ENCODE data around the gene GNAI2. TPM values are rescaled to one million over a fixed set of nuclear protein-coding genes. Genes with fewer than 3 reads are reported as not detected.

GNAI2 gene
- total RNA-seq, 5 donors from 2014 or later (not counting 1 experiment from before 2014, with no cell fraction given), result 257 to 313 (median 287) TPM

GRCh38 chr3:50237754-50238548, 1.9 kb downstream of the GNAI2 start:
- Mint-ChIP-seq H3K4me3 (peak overlapping the region; percentile 95 to 98 (median 97)), H3K36me3 (peaks cover 10% of the 10 kb centered on the region), H3K27ac (peak overlapping the region; percentile 95 to 96), H3K9me3 (no peaks in the 10 kb centered on the region), H3K27me3 (no peaks in the 10 kb centered on the region), H3K4me1 (peaks cover 55 to 67% (median 59%) of the 10 kb centered on the region in 3 donors)
- peak; percentile 74 to 92 (median 86) for DNase-seq
- Histone ChIP-seq H3K27ac (ENCODE audit: low read length) (peak overlapping the region; percentile 82), H3K4me3 (ENCODE audit: control insufficient read depth in 1 of 2, extremely low read depth in 1 of 2, low read length in 1 of 2) (peak overlapping the region; percentile 98 to 99), H3K4me1 (ENCODE audit: control insufficient read depth in 1 of 2, extremely low read depth in 1 of 2, insufficient read depth in 2 of 2, low read length in 2 of 2) (peaks cover 44 to 70% of the 10 kb centered on the region in 2 experiments), H3K9me3 (no peaks in the 10 kb centered on the region), H3K36me3 (ENCODE audit: control insufficient read depth in 2 of 2, extremely low read depth in 1 of 2, insufficient read depth in 1 of 2, low read length in 1 of 2) (peaks cover 7 to 27% of the 10 kb centered on the region in 2 donors), H3K27me3 (replicated peaks in 1 of 2; ENCODE audit: control insufficient read depth in 2 of 2, extremely low read depth in 1 of 2, insufficient read depth in 2 of 2, low read length in 1 of 2) (no peaks in the 10 kb centered on the region)
- CTCF ChIA-PET, result interaction anchor here in 1 of 2 donors (2.0 kb wide), 1 partner anchor 9 kb away, joined by 15 read pairs; no protein-coding TSS in a partner anchor
- POLR2A ChIA-PET, result interaction anchor here in 1 of 2 donors (1.0 kb wide), 1 partner anchor 9 kb away, joined by 3 read pairs; no protein-coding TSS in a partner anchor
- peak; percentile 52 to 59 (median 58) for ATAC-seq (replicated peaks in 1 of 4)
- WGBS (ENCODE audit: insufficient coverage), result 0% methylated on average over 31 of the region's 31 CpGs

- WGBS (ENCODE audit: insufficient coverage), result 40% methylated on average over 4 of the region's 7 CpGs
- Mint-ChIP-seq H3K4me1 (peaks cover 58 to 72% (median 64%) of the 10 kb centered on the region in 3 donors), H3K27ac (peak overlapping the region; percentile 95 to 96), H3K36me3 (peaks cover 10% of the 10 kb centered on the region), H3K27me3 (no peaks in the 10 kb centered on the region), H3K4me3 (peak overlapping the region; percentile 95 to 98 (median 97)), H3K9me3 (no peaks in the 10 kb centered on the region)
- DNase-seq (peak in 2 of 35 experiments; percentile 16 to 19), ATAC-seq (replicated peaks in 1 of 4) (no peak)
- Histone ChIP-seq H3K27ac (ENCODE audit: low read length) (peak overlapping the region; percentile 82), H3K9me3 (no peaks in the 10 kb centered on the region), H3K4me1 (ENCODE audit: control insufficient read depth in 1 of 2, extremely low read depth in 1 of 2, insufficient read depth in 2 of 2, low read length in 2 of 2) (peaks cover 48 to 77% of the 10 kb centered on the region in 2 experiments), H3K36me3 (ENCODE audit: control insufficient read depth in 2 of 2, extremely low read depth in 1 of 2, insufficient read depth in 1 of 2, low read length in 1 of 2) (peaks cover 7 to 33% of the 10 kb centered on the region in 2 donors), H3K4me3 (ENCODE audit: control insufficient read depth in 1 of 2, extremely low read depth in 1 of 2, low read length in 1 of 2) (peak overlapping the region; percentile 98 to 99), H3K27me3 (replicated peaks in 1 of 2; ENCODE audit: control insufficient read depth in 2 of 2, extremely low read depth in 1 of 2, insufficient read depth in 2 of 2, low read length in 1 of 2) (no peaks in the 10 kb centered on the region)
- CTCF ChIA-PET, result interaction anchor here in 1 of 2 donors (2.0 kb wide), 1 partner anchor 8 kb away, joined by 15 read pairs; no protein-coding TSS in a partner anchor
- POLR2A ChIA-PET, result interaction anchor here in 1 of 2 donors (1.0 kb wide), 1 partner anchor 8 kb away, joined by 3 read pairs; no protein-coding TSS in a partner anchor
Observed at GRCh38 chr3:50238549-50239026, 2.6 kb downstream of the GNAI2 start.

GRCh38 chr3:50239649-50240048, 3.6 kb downstream of the GNAI2 start:
- Histone ChIP-seq H3K4me1 (ENCODE audit: control insufficient read depth in 1 of 2, extremely low read depth in 1 of 2, insufficient read depth in 2 of 2, low read length in 2 of 2) (peaks cover 50 to 85% of the 10 kb centered on the region in 2 experiments), H3K27ac (ENCODE audit: low read length) (peak overlapping the region; percentile 82), H3K9me3 (no peaks in the 10 kb centered on the region), H3K4me3 (ENCODE audit: control insufficient read depth in 1 of 2, extremely low read depth in 1 of 2, low read length in 1 of 2) (no peak overlapping the region), H3K36me3 (ENCODE audit: control insufficient read depth in 2 of 2, extremely low read depth in 1 of 2, insufficient read depth in 1 of 2, low read length in 1 of 2) (peaks cover 7 to 39% of the 10 kb centered on the region in 2 donors), H3K27me3 (replicated peaks in 1 of 2; ENCODE audit: control insufficient read depth in 2 of 2, extremely low read depth in 1 of 2, insufficient read depth in 2 of 2, low read length in 1 of 2) (no peaks in the 10 kb centered on the region)
- Mint-ChIP-seq H3K36me3 (peaks cover 10% of the 10 kb centered on the region), H3K4me3 (peak overlapping the region; percentile 95 to 98 (median 97)), H3K27me3 (no peaks in the 10 kb centered on the region), H3K27ac (peak overlapping the region; percentile 95 to 96), H3K4me1 (peaks cover 65 to 82% (median 71%) of the 10 kb centered on the region in 3 donors), H3K9me3 (no peaks in the 10 kb centered on the region)
- WGBS (ENCODE audit: insufficient coverage), result 75% methylated on average over 4 of the region's 4 CpGs
- DNase-seq (no peak), ATAC-seq (replicated peaks in 1 of 4) (no peak)
- CTCF ChIA-PET, result interaction anchor here in 1 of 2 donors (0.6 to 0.7 kb wide), 2 partner anchors 10 to 49 kb away, joined by 3 to 7 read pairs; no protein-coding TSS in a partner anchor
- POLR2A ChIA-PET, result no interaction called here

- Histone ChIP-seq H3K27ac (ENCODE audit: low read length) (peak overlapping the region; percentile 79), H3K4me3 (ENCODE audit: control insufficient read depth in 1 of 2, extremely low read depth in 1 of 2, low read length in 1 of 2) (peak overlapping the region in 1 of 2 donors; percentile 10), H3K27me3 (replicated peaks in 1 of 2; ENCODE audit: control insufficient read depth in 2 of 2, extremely low read depth in 1 of 2, insufficient read depth in 2 of 2, low read length in 1 of 2) (no peaks in the 10 kb centered on the region), H3K36me3 (ENCODE audit: control insufficient read depth in 2 of 2, extremely low read depth in 1 of 2, insufficient read depth in 1 of 2, low read length in 1 of 2) (peaks cover 7 to 39% of the 10 kb centered on the region in 2 donors), H3K4me1 (ENCODE audit: control insufficient read depth in 1 of 2, extremely low read depth in 1 of 2, insufficient read depth in 2 of 2, low read length in 2 of 2) (peaks cover 54 to 90% of the 10 kb centered on the region in 2 experiments), H3K9me3 (no peaks in the 10 kb centered on the region)
- POLR2A ChIA-PET, result interaction anchor here in 1 of 2 donors (0.6 to 1.2 kb wide), 2 partner anchors 13 to 17 kb away, joined by 3 to 10 read pairs; no protein-coding TSS in a partner anchor
- peaks cover 10% of the 10 kb centered on the region for H3K36me3 Mint-ChIP-seq
- ATAC-seq (replicated peaks in 1 of 4) (no peak), DNase-seq (no peak)
- H3K4me3 Mint-ChIP-seq, result peak overlapping the region in 2 of 3 donors; percentile 37 to 80
- 44% methylated on average over 2 of the region's 4 CpGs for WGBS (ENCODE audit: insufficient coverage)
- no peaks in the 10 kb centered on the region for H3K9me3 Mint-ChIP-seq
- H3K27ac Mint-ChIP-seq, result peak overlapping the region; percentile 95
- CTCF ChIA-PET, result interaction anchor here in 1 of 2 donors (0.6 to 0.9 kb wide), 2 partner anchors 8 to 241 kb away, joined by 3 to 6 read pairs; no protein-coding TSS in a partner anchor
- no peaks in the 10 kb centered on the region for H3K27me3 Mint-ChIP-seq
- H3K4me1 Mint-ChIP-seq, result peaks cover 76 to 92% (median 78%) of the 10 kb centered on the region in 3 donors
Observed at GRCh38 chr3:50241163-50241562, 5.2 kb downstream of the GNAI2 start.

DNA sequence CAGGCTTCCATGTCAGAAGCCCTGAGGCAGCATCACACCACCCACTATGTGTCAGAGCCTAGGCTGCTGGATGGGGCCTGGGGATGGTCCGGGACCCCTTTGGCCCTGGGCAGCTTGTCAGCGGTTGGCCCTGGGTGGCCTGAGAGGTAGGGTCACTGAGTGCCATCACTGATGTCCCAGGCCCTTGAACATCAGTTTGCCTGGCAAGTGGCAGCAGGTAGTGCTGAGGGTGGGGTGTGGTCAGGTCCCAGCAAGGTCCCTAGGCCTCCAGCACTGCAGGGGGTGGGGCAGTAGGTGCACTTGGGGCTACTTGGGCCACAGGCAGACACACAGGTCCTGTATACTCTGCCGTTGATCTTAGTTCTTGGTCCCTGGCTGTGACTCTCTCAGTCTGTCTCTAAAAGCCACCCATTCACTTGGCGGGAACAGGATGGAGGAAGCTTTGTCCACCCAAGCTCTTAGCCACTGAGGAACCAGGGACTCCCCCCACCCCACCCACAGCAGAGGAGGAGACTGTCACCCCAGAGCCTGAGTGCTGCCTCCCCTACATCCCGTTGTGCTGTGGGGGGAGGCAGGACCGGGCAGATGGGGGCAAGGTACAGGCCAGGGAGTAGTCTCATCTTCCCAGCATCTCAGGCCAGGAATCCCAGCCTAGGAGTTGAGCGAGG, 5.8 kb downstream of the GNAI2 start:
- ChIA-PET CTCF (interaction anchor here (0.6 to 0.9 kb wide), 2 partner anchors 47 to 242 kb away, joined by 3 to 6 read pairs; no protein-coding TSS in a partner anchor), POLR2A (interaction anchor here in 1 of 2 donors (0.6 kb wide), 1 partner anchor 23 kb away, joined by 5 read pairs; no protein-coding TSS in a partner anchor)
- H3K27ac ChIP-seq (ENCODE audit: low read length), result peak overlapping the region; percentile 79
- Mint-ChIP-seq H3K4me3 (peak overlapping the region in 2 of 3 donors; percentile 37 to 80), H3K36me3 (peaks cover 10% of the 10 kb centered on the region), H3K27ac (peak overlapping the region; percentile 95), H3K4me1 (peaks cover 83 to 96% (median 85%) of the 10 kb centered on the region in 3 donors), H3K9me3 (no peaks in the 10 kb centered on the region), H3K27me3 (no peaks in the 10 kb centered on the region)
- peaks cover 9 to 40% of the 10 kb centered on the region in 2 donors for H3K36me3 ChIP-seq (ENCODE audit: control insufficient read depth in 2 of 2, extremely low read depth in 1 of 2, insufficient read depth in 1 of 2, low read length in 1 of 2)
- H3K4me1 ChIP-seq (ENCODE audit: control insufficient read depth in 1 of 2, extremely low read depth in 1 of 2, insufficient read depth in 2 of 2, low read length in 2 of 2), result peaks cover 59 to 92% of the 10 kb centered on the region in 2 experiments
- ATAC-seq (replicated peaks in 1 of 4), result no peak
- WGBS (ENCODE audit: insufficient coverage), result 57% methylated on average over 5 of the region's 7 CpGs
- H3K27me3 ChIP-seq (replicated peaks in 1 of 2; ENCODE audit: control insufficient read depth in 2 of 2, extremely low read depth in 1 of 2, insufficient read depth in 2 of 2, low read length in 1 of 2), result no peaks in the 10 kb centered on the region
- peak overlapping the region; percentile 4 to 36 for H3K4me3 ChIP-seq (ENCODE audit: control insufficient read depth in 1 of 2, extremely low read depth in 1 of 2, low read length in 1 of 2)
- no peaks in the 10 kb centered on the region for H3K9me3 ChIP-seq
- peak in 1 of 35 experiments; percentile 31 for DNase-seq

All from T-cell (primary cell).